ENCODE results near the gene DOCK10.
A peak's percentile ranks its signal among the peaks of the same experiment; 100 is the strongest.

DOCK10 gene

DNA sequence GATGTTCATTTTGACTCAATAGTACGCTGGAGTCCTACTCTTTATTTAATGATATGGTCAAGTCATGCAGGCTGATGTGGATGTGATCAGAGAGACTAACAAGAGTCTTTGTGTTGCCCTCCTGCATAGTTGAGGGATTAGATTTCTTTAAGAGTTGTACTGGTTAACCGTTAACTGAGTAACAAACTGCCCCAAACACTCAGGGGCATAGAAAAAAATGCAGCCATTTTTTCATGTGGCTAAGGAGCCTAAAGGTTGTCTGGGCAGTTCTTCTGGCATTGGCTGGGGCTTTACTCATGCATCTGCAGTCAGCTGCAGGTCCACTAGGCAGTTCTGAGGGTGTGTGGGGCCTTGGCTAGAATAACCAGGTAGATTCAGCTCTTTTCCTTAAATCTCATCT, 32.5 kb downstream of the DOCK10 start:
- DNase-seq, result no peak

- DNase-seq, result peak; percentile 55
Measured at GRCh38 chr2:225008935-225009334, 33.3 kb downstream of the DOCK10 start.

- no peak for DNase-seq
Measured at GRCh38 chr2:225008179-225008856, 34.0 kb downstream of the DOCK10 start.

GRCh38 chr2:225006730-225007129, 35.5 kb downstream of the DOCK10 start:
- DNase-seq, result no peak

DNA sequence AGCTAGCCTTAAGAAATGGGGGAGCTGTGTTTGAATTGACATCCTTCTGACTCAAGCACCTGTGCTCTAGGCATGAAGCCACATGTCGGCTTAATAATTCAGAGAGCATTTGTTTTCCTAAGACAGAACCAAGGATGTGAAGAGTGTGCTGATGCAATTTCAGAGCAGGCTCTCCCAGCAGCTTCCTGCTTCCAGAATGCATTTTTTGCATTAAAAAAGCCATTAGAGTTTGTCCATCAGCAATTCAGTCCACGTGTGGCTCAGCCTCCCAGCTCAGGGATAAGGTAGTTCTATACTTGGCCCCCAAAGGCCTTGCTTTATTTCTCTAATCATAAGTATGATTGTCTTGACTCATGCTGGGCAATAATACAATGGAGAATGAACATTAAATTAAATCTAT, 37.7 kb downstream of the DOCK10 start:
- DNase-seq, result no peak

GRCh38 chr2:225002656-225003045, 39.6 kb downstream of the DOCK10 start:
- DNase-seq, result no peak

DNA sequence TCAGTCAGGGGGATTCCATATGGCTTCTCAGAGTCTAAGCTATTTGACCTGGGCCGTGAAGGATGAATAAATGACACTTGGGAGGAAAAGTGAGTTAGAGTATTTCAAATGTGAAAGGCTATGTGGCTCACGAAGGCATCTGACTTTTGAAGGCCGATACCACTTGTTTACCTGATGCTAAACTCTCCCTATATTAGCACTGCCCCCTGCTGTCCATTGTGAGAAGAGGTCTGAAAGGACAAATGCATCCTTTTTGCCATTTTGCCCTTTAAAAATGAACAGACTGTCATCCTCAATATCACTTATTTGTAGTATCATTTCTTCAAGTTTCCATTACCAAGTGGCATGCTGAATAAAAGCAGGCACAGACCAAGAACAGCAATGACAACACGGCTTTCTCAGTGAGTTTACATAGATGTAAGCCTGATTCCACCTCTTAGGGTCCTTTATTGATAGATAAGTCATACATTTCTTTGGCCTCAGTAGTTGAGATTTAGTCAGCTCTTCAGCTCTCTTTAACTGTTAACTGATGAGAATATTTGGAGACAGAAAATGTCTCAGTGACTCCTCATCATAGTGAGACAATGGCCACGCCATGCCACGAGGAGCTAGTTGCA, 40.1 kb downstream of the DOCK10 start:
- peak; percentile 89 for DNase-seq

DNA sequence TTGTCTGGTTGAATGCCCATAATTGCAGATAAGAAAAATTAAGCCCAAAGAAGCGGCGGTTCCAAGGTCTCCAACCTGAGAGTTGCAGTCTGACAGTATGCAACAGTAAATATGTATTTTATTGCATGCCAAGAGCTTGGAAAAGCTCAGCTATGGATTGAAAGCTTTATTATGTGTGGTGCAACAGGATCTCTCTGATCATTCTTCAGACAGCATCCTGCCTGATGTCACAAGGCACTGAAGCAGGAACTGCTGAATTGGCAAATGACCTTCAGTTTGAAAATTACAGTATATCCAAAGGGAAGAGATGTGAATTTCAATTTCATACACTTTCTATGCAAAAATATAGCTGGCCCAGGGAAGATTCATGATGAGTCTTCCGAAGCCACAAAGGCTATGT, 42.5 kb downstream of the DOCK10 start:
- DNase-seq, result no peak

- no peak for DNase-seq
Measured at GRCh38 chr2:224999321-224999720, 42.9 kb downstream of the DOCK10 start.

DNA sequence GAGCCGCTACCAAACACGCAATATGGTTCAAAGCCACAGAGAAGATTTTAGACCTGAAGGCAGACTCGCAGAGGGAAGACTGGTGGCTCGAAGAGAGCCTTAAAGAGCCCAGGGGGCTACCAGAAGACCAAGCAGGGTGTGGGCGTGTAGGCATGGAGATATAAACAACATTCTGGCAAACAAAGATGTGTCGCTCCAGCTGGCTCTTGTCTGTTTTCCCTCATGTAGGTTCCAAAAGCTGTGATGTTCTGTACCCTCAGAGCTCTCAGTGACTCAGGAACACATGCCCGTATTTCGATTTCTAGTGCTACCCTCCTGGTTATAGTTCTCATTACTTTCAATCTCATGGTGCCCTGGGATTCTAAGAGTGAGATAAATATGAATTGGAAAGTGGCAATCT, 44.5 kb downstream of the DOCK10 start:
- no peak for DNase-seq

DNA sequence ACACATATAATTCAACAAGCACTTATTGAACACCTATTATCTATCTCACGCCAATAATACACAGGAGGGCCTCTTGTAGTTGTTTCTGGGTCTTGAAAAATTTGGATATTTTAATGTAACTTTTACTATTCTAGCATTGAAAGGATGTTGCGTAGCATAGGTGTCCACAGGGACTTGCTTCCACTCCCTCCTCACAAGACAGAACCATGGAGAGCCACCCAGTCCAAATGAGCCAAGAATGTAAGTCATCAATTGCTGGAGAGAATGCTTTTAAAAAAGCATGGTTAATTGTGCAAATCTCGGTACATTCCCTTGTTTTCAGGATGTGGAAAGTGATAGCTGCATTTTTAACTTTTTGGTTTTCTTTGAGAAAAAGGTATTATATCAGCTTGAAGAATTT, 46.8 kb downstream of the DOCK10 start:
- no peak for DNase-seq

DNA sequence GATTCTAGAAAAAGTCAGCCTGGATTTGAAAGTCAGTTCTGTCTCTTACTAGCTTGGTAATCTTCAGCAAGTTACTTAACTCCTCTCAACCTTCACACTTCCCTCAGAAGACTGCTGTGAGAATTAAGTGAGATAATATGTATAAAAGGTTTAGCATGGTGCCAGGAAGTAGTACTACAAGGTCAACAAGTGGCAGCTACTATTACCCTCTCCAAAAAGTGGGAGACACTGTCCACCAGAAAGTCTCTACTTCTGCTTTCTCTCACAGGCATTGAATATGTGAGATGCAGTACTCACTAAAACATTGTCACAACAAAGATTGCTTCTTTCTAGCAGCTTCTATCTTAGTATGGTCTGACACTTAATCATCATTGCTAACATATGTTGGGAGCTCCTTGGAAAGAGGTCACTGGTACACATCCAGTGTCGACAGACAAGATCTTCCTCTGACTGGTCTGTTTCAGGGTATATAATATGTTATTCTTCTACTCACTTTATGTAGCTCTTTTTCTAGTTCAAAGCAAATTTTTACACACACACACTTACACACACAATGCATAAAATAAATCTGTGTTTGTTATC, 47.9 kb downstream of the DOCK10 start:
- DNase-seq, result no peak

DNA sequence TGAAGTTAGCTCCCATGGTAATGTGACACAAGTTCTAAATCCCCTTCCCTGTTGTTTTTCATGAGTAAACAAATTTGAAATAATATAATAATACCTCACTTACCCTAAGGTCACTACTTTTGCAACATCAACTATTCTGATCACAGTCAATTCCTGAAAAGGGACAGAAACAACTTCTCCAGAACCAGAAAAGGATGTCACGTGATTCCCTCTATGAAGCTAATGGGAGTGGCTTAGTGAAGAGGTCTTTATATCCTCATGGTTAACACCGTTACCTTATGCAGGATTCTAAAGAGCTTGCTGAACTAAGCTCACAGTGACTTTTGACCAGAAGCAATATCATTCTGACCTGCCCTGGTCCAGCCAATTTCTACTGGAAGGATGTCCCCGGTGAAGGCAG, 51.6 kb downstream of the DOCK10 start:
- DNase-seq, result no peak

DNA sequence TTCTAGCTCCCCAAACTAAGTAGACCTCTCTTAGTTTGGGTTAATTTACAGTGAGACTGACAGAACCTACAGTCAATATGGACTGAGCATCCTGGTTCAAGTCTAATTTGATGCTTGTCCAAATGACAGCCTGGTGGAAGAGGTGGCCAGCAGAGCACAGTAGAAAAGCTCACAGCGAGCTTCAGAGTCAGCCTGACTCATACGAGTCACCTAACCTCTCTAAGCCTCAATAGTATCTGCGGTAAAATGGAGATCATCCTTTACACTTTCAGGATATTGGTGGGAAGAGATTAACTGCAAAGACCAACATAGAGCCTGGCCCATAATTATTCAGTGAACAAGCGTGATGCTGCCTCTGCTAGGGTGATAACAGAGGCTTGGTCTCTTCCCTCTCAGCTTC, 54.5 kb downstream of the DOCK10 start:
- no peak for DNase-seq

GRCh38 chr2:224986477-224986876, 55.8 kb downstream of the DOCK10 start:
- DNase-seq, result no peak

DNA sequence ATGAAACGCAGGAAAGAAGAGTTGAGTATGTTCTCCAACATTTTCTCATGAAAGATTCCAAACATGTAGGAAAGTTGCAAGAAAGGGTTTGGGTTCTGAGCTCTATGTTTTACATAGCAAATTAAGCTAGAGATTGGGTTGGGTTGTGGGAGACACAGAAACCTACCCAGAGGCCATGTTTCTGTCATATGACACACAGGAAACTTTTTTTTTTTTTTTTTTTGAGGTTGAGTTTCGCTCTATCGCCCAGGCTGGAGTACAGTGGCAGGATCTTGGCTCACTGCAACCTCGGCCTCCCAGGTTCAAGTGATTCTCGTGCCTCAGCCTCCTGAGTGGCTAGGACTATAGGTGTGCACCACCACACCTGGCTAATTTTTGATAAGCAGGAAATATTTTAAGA, 57.6 kb downstream of the DOCK10 start:
- no peak for DNase-seq

GRCh38 chr2:224983712-224984554, 58.3 kb downstream of the DOCK10 start:
- no peak for DNase-seq

GRCh38 chr2:224982910-224983711, 59.2 kb downstream of the DOCK10 start:
- DNase-seq, result peak; percentile 11

DNA sequence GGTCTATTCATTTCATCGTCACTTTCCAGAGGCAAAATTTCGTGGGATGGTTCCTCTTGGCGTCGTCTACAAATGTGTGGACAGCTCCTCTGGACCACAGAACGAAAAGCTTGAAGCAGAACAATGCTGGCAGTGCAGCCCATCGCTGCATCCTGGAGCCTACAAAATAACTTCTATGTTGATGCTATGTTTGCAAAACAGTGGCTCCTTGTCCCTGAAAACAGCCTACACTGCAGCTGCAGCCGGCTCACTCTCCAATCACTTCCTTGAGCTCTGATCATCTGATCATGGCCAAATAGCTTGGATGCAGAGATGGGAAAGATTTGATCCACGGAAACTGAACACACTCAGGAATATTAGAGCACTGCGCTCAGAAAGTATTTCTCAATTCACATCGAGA, 60.0 kb downstream of the DOCK10 start:
- DNase-seq, result no peak

GRCh38 chr2:224976629-224977525, 65.4 kb downstream of the DOCK10 start:
- no peak for DNase-seq

DNA sequence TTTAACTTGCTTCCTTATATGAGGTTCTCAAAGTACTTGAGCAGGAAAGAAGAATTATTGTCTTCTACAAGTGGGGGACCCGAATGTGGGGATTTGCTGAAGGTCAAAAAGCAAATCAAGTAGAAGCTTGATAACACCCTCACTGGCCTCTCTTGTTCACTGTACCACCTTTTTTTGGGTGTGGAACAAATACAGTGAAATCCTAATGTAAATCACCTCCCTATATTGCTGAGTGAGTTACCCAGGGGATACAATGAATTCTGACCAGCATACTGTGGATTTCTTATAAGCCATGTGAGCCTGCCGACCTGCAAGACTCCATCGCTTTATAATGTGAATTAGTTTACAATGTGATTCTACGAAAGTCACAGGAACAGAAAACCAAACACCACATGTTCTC, 66.5 kb downstream of the DOCK10 start:
- DNase-seq, result no peak

All from hematopoietic multipotent progenitor cell treated with erythropoietin and hydrocortisone succinate and interleukin-3 and kit ligand, for 6 days (in vitro differentiated cells).